Measurements from ENCODE around the gene CNN3.

The CNN3 gene

GRCh38 chr1:94901841-94902240 lies 25.1 kb downstream of the CNN3 start:
- no peak for DNase-seq
- intact Hi-C loops (cut with DNase I) = no loop called here

- no peak for DNase-seq
- intact Hi-C loops (cut with DNase I) = no loop called here
These were observed 27.2 kb downstream of the CNN3 start for GRCh38 chr1:94899756-94900155.

- intact Hi-C loops (cut with DNase I) = no loop called here
- no peak for DNase-seq
These were observed 28.2 kb downstream of the CNN3 start for GRCh38 chr1:94898491-94899385.

GRCh38 chr1:94895518-94895917 lies 31.4 kb downstream of the CNN3 start:
- intact Hi-C loops (cut with DNase I) = no loop called here

GRCh38 chr1:94894630-94895029 lies 32.3 kb downstream of the CNN3 start:
- no peak for DNase-seq
- intact Hi-C loops (cut with DNase I) = no loop called here

More at GRCh38 chr1:94895518-94895917, 31.4 kb downstream of the CNN3 start:
- DNase-seq = no peak

- DNase-seq = no peak
- intact Hi-C loops (cut with DNase I) = no loop called here
These were observed 34.2 kb downstream of the CNN3 start for GRCh38 chr1:94892604-94893254.

- intact Hi-C loops (cut with DNase I) = no loop called here
- DNase-seq = no peak
These were observed 38.7 kb downstream of the CNN3 start for GRCh38 chr1:94888201-94888600.

GRCh38 chr1:94887603-94888171 lies 39.2 kb downstream of the CNN3 start:
- intact Hi-C loops (cut with DNase I) = no loop called here
- no peak for DNase-seq

GRCh38 chr1:94887106-94887505 lies 39.8 kb downstream of the CNN3 start:
- no peak for DNase-seq
- intact Hi-C loops (cut with DNase I) = no loop called here

GRCh38 chr1:94886361-94886760 lies 40.5 kb downstream of the CNN3 start:
- DNase-seq = no peak
- intact Hi-C loops (cut with DNase I) = no loop called here

- peak in 2 of 42 donors; percentile 12 to 16 for DNase-seq
- intact Hi-C loops (cut with DNase I) = no loop called here
These were observed 42.4 kb downstream of the CNN3 start for GRCh38 chr1:94884507-94884906.

- DNase-seq = peak in 25 of 42 donors; percentile 11 to 64 (median 37)
- intact Hi-C loops (cut with DNase I) = no loop called here
These were observed 42.8 kb downstream of the CNN3 start for GRCh38 chr1:94884106-94884505.

GRCh38 chr1:94883691-94884090 lies 43.2 kb downstream of the CNN3 start:
- DNase-seq = no peak

GRCh38 chr1:94878329-94878728 lies 48.6 kb downstream of the CNN3 start:
- no peak for DNase-seq
- intact Hi-C loops (cut with DNase I) = no loop called here

More at GRCh38 chr1:94883691-94884090, 43.2 kb downstream of the CNN3 start:
- intact Hi-C loops (cut with DNase I) = no loop called here

GRCh38 chr1:94876362-94876761 lies 50.5 kb downstream of the CNN3 start:
- DNase-seq = no peak
- intact Hi-C loops (cut with DNase I) = no loop called here

GRCh38 chr1:94875794-94876193 lies 51.1 kb downstream of the CNN3 start:
- intact Hi-C loops (cut with DNase I) = no loop called here
- no peak for DNase-seq

GRCh38 chr1:94874423-94874822 lies 52.5 kb downstream of the CNN3 start:
- intact Hi-C loops (cut with DNase I) = loop anchor here (5.0 kb wide), 1 partner anchor 53 kb away; the partner anchor contains the start of gene CNN3
- no peak for DNase-seq

GRCh38 chr1:94873520-94874351 lies 53.2 kb downstream of the CNN3 start:
- peak; percentile 40 to 93 (median 74) for DNase-seq
- intact Hi-C loops (cut with DNase I) = loop anchor here (5.0 kb wide), 1 partner anchor 54 kb away; the partner anchor contains the start of gene CNN3

All from head of caudate nucleus (tissue), 42 donors.